HL-60 (cell line): ENCODE measurements around the gene CAMSAP1.

ENCODE experiments used
- DNase-seq, 2 experiments: peaks; one replicate each; pipeline ENCODE4 v3.0.0-alpha.2; 2010 to 2020; ENCODE audit warnings: low read depth in 1 of 2, low spot score in 1 of 2
- H3K27ac ChIP-seq: fragments of 250-450 bp; sonication (Bioruptor Pico); replicated peaks from 2 replicates; pipeline ENCODE4 v1.5.1; 2020; ENCODE audit warnings: mild to moderate bottlenecking, moderate library complexity
- H3K27me3 ChIP-seq: fragments of 250-450 bp; sonication (Bioruptor Pico); 2 replicates; pipeline ENCODE4 v1.5.1; 2021; ENCODE audit warnings: mild to moderate bottlenecking, moderate library complexity; ENCODE audit not compliant: insufficient read depth, poor library complexity, severe bottlenecking
- H3K4me3 ChIP-seq: replicated peaks from 2 replicates; pipeline ENCODE4 v1.5.1; 2011; ENCODE audit warnings: mild to moderate bottlenecking, control low read depth, low read length; ENCODE audit not compliant: insufficient read depth
- CTCF ChIP-seq: IDR thresholded peaks from one replicate; pipeline ENCODE4 v1.5.1; 2011; ENCODE audit warnings: low read length, control low read depth, inconsistent platforms; ENCODE audit not compliant: insufficient read depth
- GABPA ChIP-seq: IDR thresholded peaks from 2 replicates; pipeline ENCODE4 v1.6.1; 2012; ENCODE audit warnings: low read depth
- POLR2AphosphoS5 ChIP-seq: IDR thresholded peaks from 2 replicates; pipeline ENCODE4 v1.6.1; 2012; ENCODE audit warnings: low read depth
- REST ChIP-seq: IDR thresholded peaks from 2 replicates; pipeline ENCODE4 v1.6.1; 2012; ENCODE audit warnings: low read depth; ENCODE audit not compliant: insufficient replicate concordance
- SPI1 ChIP-seq: IDR thresholded peaks from 2 replicates; pipeline ENCODE4 v1.6.1; 2012; ENCODE audit warnings: low read depth, mild to moderate bottlenecking, borderline replicate concordance

CAMSAP1 gene

GRCh38 chr9:135787317-135787716 is 120.0 kb downstream of the CAMSAP1 start:
- TF ChIP-seq POLR2AphosphoS5 (no peak), SPI1 (no peak), CTCF (no peak), REST (no peak), GABPA (no peak)
- peaks cover 2% of the 10 kb centered on the region for H3K27me3 ChIP-seq

GRCh38 chr9:135786146-135786690 is 121.1 kb downstream of the CAMSAP1 start:
- DNase-seq, result no peak
- Histone ChIP-seq H3K27me3 (peaks cover 2% of the 10 kb centered on the region), H3K4me3 (no peak overlapping the region), H3K27ac (no peak overlapping the region)
- TF ChIP-seq REST (no peak), GABPA (no peak), CTCF (no peak), SPI1 (no peak), POLR2AphosphoS5 (no peak)

More at GRCh38 chr9:135787317-135787716, 120.0 kb downstream of the CAMSAP1 start:
- H3K27ac ChIP-seq, result no peak overlapping the region
- H3K4me3 ChIP-seq, result no peak overlapping the region
- no peak for DNase-seq

- H3K27me3 ChIP-seq, result peaks cover 2% of the 10 kb centered on the region
- TF ChIP-seq CTCF, result no peak
- TF ChIP-seq REST, result no peak
- no peak overlapping the region for H3K4me3 ChIP-seq
- no peak for DNase-seq
- no peak overlapping the region for H3K27ac ChIP-seq
Measured at GRCh38 chr9:135785013-135785575, 122.3 kb downstream of the CAMSAP1 start.
